Mammary epithelial cell (primary cell): ENCODE data around the gene NMS.

Experiments
- EZH2 ChIP-seq: IDR thresholded peaks from 2 replicates; pipeline ENCODE4 v1.6.1; 2012; ENCODE audit warnings: low read length, inconsistent platforms, borderline replicate concordance
- TF ChIP-seq, protein P1 (sequence below), 2 donors: IDR thresholded peaks in 1 of 2; conservative IDR thresholded peaks in 1 of 2; 2 replicates each; pipeline ENCODE4 v1.5.1; 2011 to 2012; ENCODE audit warnings: inconsistent platforms in 2 of 2, low read length in 2 of 2, mild to moderate bottlenecking in 2 of 2, control low read depth in 1 of 2, low read depth in 1 of 2; ENCODE audit not compliant: insufficient read depth in 1 of 2; ENCODE audit errors: extremely low read depth in 1 of 2

DNA sequence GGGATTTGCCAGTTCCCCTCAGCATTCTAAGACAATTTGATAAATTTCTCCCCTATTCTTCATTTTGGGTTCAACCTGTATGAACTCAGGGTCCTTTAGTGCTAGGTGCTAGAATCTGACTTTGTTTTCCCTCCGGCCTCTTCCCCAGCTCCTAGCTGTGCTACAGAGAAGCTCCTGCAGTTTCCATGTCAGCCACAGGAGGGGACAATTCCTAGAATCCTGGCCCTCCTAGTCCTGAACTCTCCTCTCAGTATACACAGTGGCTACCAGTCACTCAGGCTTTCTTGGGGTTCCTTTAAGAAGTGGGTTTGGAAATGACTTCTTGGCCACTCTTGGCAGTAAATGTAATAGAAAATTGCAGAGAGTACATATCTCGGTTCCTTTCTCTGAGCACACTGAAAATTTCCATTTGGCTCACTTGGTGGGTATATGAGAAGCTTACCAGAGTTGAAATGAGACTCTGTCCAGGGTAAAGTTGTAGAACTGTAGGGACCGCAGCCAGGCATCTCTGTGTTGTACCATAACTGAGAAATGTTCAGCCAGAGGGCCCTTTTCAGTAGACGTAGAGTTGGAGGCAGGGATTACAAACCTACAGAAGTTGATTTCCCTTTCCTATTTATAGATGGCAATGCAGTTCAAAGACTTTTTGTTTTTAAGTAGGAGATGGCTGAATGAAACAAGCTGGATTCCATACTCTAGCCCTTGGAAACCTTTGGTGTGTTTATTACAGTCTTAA, 47.8 kb upstream of the NMS start:
- TF ChIP-seq, protein P1, sequence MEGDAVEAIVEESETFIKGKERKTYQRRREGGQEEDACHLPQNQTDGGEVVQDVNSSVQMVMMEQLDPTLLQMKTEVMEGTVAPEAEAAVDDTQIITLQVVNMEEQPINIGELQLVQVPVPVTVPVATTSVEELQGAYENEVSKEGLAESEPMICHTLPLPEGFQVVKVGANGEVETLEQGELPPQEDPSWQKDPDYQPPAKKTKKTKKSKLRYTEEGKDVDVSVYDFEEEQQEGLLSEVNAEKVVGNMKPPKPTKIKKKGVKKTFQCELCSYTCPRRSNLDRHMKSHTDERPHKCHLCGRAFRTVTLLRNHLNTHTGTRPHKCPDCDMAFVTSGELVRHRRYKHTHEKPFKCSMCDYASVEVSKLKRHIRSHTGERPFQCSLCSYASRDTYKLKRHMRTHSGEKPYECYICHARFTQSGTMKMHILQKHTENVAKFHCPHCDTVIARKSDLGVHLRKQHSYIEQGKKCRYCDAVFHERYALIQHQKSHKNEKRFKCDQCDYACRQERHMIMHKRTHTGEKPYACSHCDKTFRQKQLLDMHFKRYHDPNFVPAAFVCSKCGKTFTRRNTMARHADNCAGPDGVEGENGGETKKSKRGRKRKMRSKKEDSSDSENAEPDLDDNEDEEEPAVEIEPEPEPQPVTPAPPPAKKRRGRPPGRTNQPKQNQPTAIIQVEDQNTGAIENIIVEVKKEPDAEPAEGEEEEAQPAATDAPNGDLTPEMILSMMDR (conservative IDR thresholded peaks at IDR 0.05 in 1 of 2, IDR thresholded peaks at IDR 0.05 in 1 of 2; ENCODE audit: extremely low read depth in 1 of 2, insufficient read depth in 1 of 2, low read depth in 1 of 2, low read length in 2 of 2), result peak; percentile 57 to 67
- TF ChIP-seq EZH2, result no peak
